NCI-H226 (cell line): ENCODE results near the gene NCOA3.
"Not testable (repeated sequence)": the region's sequence is repeated elsewhere in the genome, so short reads cannot be mapped to it uniquely, and the experiment has no call there.

Source experiments
- DNase-seq: peaks from one replicate; pipeline ENCODE4 v3.0.0-alpha.2; 2015

The NCOA3 gene

GRCh38 chr20:47501116-47501481 lies 588 bp upstream of the NCOA3 start:
- no peak for DNase-seq

GRCh38 chr20:47502271-47503239 lies 868 bp downstream of the NCOA3 start:
- DNase-seq: no peak

- DNase-seq: no peak
Observed at GRCh38 chr20:47503685-47504084, 2.0 kb downstream of the NCOA3 start.

DNA sequence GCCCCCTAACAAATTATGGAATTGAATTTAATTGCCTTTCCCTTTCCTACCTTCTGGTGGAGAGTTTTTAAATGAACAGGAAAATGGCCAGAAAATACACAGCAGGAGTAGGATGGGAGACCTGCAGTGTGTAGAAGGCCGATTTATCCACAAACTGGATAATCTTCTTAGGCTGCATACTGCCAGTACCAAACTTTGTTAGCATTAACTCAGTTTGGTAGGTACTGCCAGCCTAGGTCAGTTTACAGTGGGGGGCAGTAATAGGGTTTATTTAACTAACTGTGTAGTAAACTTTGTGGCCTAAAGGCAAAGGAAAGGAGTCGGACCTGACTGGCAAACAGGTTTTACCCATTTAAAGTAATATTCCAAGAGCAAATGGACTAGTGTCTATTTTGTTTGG lies 4.6 kb downstream of the NCOA3 start:
- DNase-seq: no peak

GRCh38 chr20:47506850-47507249 lies 5.2 kb downstream of the NCOA3 start:
- no peak for DNase-seq

DNA sequence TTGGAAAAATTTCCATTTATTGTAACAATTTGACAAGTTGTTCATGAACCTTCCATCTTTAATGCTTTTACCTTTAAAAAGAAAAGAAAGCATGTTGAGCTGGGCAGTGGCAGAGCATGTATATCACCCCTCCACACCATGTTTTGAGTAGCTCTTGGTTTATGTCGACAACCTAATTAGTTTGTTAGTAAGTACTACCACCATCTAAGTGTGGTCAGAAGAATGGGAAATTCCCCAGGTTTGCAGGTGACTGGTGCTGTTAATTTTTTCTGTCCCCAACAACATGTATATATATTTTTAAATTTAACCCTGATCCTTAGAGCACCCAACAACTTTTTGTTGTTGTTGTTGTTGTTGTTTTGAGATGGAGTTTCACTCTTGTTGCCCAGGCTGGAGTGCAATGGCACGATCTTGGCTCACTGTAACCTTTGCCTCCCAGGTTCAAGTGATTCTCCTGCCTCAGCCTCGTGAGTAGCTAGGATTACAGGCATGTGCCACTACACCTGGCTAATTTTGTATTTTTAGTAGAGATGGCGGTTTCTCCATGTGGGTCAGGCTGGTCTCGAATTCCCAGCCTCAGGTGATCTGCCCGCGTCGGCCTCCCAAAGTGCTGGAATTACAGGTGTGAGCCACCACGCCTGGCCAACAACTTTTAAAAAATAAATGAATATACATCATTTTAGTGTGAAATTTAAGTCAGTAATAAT lies 5.7 kb downstream of the NCOA3 start:
- not testable (repeated sequence) for DNase-seq

DNA sequence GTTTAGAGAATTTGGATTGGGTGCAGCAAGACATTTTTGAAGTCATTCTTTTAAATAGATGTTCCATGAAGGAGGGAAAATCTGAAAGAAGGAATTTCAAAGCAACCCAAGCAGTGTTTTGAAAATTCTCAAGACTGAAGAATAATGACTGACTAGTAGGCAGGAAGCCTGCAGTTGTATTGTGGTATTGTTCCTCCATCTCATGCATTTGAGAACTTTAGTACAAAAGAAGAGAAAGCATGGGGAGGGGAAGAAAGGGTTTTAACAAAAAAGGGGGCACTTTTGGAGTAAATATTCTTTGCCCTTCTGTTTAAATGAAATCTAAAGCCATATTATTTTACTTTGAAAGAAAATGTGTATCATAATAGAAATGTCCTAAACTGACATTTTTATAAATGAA lies 6.6 kb downstream of the NCOA3 start:
- no peak for DNase-seq

DNA sequence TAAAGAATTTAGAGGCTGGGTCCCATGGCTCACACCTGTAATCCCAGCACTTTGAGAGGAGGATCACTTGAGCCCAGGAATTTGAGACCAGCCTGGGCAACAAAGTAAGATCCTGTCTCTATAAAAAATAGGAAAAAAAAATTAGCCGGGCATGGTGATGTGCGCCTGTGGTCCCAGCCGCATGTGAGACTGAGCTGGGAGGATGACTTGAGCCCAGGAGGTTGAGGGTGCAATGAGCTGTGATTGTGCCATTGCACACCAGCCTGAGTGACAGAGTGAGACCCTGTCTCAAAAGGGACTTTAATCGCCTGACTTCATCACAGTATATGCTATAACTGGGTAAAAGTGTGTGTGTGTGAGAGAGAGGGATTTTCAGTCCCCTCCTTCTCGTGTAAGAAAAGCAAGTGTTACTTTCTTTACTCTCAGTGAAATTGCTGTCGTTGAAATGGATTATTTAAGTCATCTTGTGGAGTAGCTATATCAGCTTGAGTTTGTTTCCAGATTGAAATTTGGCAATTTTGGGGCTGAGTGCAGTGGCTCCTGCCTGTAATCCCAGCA lies 7.5 kb downstream of the NCOA3 start:
- DNase-seq: no peak

GRCh38 chr20:47509685-47510084 lies 8.0 kb downstream of the NCOA3 start:
- DNase-seq: no peak

GRCh38 chr20:47515843-47516242 lies 14.2 kb downstream of the NCOA3 start:
- DNase-seq: no peak

GRCh38 chr20:47521059-47521808 lies 19.5 kb downstream of the NCOA3 start:
- DNase-seq: no peak

DNA sequence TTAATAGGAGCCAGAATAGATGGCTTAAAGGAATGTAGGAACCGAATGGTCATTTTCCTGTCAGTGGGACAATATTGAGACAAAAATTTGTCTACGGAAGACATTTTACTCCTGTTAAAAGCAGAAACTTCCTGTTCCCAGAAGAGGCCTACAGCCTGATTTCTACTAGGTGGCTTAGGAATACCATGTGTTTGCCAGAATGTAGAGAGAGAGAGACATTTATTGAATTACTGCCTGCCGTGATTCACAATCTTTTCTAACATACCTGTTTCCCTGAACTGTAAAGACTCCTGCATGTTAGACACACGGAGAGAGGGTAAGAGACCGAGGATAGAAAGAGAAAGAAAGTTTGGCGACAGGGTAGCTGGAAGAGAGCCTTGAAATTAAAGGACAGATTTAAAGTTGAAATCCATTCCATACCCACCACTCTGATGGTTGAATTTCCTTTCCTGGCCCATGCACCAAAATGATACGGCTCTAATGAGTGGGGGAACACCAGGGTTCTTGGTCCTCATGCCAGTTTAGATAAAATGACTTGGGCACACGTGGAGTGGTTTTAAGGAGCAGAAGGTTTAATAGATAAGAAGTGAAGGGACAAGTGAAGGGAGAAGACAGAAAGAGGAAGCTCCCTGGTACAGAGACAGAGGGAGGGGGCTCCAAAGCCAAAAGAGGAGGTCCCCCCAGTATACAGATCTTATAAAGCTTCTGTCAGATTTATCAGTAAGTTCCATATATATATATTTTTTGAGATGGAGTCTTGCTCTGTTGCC lies 22.5 kb downstream of the NCOA3 start:
- DNase-seq: no peak

GRCh38 chr20:47527004-47527800 lies 25.5 kb downstream of the NCOA3 start:
- DNase-seq: no peak

GRCh38 chr20:47529840-47530239 lies 28.2 kb downstream of the NCOA3 start:
- DNase-seq: no peak

GRCh38 chr20:47531458-47531857 lies 29.8 kb downstream of the NCOA3 start:
- no peak for DNase-seq

- no peak for DNase-seq
Observed at GRCh38 chr20:47532002-47532401, 30.3 kb downstream of the NCOA3 start.

GRCh38 chr20:47533518-47534062 lies 31.9 kb downstream of the NCOA3 start:
- no peak for DNase-seq

- DNase-seq: no peak
Observed at GRCh38 chr20:47534405-47534804, 32.7 kb downstream of the NCOA3 start.

DNA sequence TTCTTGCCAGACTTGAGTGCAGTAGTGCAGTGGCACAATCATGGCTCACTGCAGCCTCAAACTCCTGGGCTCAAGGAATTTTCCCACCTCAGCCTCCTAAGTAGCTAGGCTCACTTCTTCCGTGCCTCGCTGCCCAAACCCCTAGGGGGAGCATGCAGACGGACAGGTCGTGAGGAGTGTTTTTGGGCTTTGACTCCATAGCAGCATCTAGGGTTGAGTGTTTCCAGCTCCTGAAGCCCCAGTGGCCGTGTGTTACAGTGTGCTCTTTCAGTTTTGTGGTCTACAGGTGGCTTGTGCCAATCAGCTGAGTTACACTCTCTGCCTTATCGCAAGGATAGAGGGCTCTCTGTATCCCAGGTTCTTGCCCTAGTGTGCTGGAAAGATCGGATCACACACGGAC lies 33.4 kb downstream of the NCOA3 start:
- no peak for DNase-seq

DNA sequence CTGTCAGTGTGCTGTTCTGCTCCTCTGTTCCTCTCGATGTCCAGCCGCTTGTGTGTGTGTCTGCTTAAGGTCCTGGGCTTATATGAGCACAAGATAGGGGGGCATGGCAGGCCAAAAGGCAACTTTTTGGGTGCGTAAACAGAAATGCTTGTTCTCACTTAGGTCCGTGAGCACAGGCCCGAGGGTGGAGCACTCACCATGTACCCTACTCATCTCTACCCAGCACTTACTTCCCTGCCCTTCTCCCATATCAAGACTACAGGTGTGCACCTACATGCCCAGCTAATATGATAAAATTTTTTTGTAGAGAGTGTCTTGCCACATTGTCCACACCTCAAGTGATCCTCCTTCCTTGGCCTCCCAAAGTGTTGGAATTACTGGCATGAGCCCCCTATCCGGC lies 34.3 kb downstream of the NCOA3 start:
- no peak for DNase-seq
